Gastroesophageal sphincter (tissue), 4 donors: ENCODE data around the gene MRPL43. TPM values are rescaled to one million over a fixed set of nuclear protein-coding genes. Genes with fewer than 3 reads are reported as not detected.

Source experiments
- ATAC-seq: fragments of 150-250 bp; one replicate; pipeline ENCODE4 v1.9.1; 2016; ENCODE audit warnings: mild to moderate bottlenecking, moderate library complexity
- H3K27ac ChIP-seq, 4 donors: fragments of 200-600 bp; sonication (generic) in 3 of 4; 1 replicate in 3 of 4; 2 replicates in 1 of 4; pipeline ENCODE4 v1.5.1; 2016 to 2019
- H3K27me3 ChIP-seq: fragments of 200-600 bp; sonication (generic); one replicate; pipeline ENCODE4 v1.5.1; 2019
- H3K36me3 ChIP-seq, 2 donors: fragments of 200-600 bp; sonication (generic); one replicate each; pipeline ENCODE4 v1.5.1; 2019; ENCODE audit warnings: control low read depth in 1 of 2
- H3K4me1 ChIP-seq, 3 donors: fragments of 200-600 bp; sonication (generic); 1 replicate in 2 of 3; 2 replicates in 1 of 3; pipeline ENCODE4 v1.5.1; 2016 to 2019; ENCODE audit warnings: control low read depth in 2 of 3
- H3K4me3 ChIP-seq, 2 donors: fragments of 200-600 bp; sonication (generic); one replicate each; pipeline ENCODE4 v1.5.1; 2019; ENCODE audit warnings: mild to moderate bottlenecking in 1 of 2, moderate library complexity in 1 of 2
- H3K9me3 ChIP-seq, 3 donors: fragments of 200-600 bp; sonication (generic); one replicate each; pipeline ENCODE4 v1.5.1; 2017 to 2019; ENCODE audit warnings: control low read depth in 2 of 3
- CTCF ChIP-seq, 4 experiments: fragments of 200-600 bp in 2 of 4; fragments of 450-650 bp in 2 of 4; sonication (generic) in 1 of 4; IDR thresholded peaks; one replicate each; pipeline ENCODE4 v1.5.1; 2017 to 2019; ENCODE audit warnings: antibody characterized with exemption in 4 of 4, mild to moderate bottlenecking in 2 of 4, moderate library complexity in 2 of 4
- EP300 ChIP-seq: sonication (generic); formaldehyde crosslinking; IDR thresholded peaks from one replicate; pipeline ENCODE4 v1.6.1; 2017; ENCODE audit warnings: antibody characterized with exemption, mild to moderate bottlenecking
- POLR2A ChIP-seq, 2 donors: fragments of 450-650 bp; IDR thresholded peaks; one replicate each; pipeline ENCODE4 v1.6.1; 2017; ENCODE audit warnings: antibody characterized with exemption in 2 of 2, mild to moderate bottlenecking in 2 of 2, moderate library complexity in 1 of 2
- POLR2AphosphoS5 ChIP-seq: sonication (generic); formaldehyde crosslinking; IDR thresholded peaks from one replicate; pipeline ENCODE4 v1.6.1; 2017; ENCODE audit warnings: antibody characterized with exemption
- WGBS, 2 donors: methylation state at CpG; one replicate each; pipeline ENCODE4 v1.1.5; 2018; ENCODE audit warnings: low coverage in 1 of 2; 5-methylcytosine and 5-hydroxymethylcytosine counted together
- total RNA-seq, 4 donors: library from RNA; depleted of rRNA; stranded (reverse); fragments of >200 nt; gene quantifications; one replicate each; pipeline ENCODE4 v1.1.0, GENCODE V29; 2016

MRPL43 gene
- total RNA-seq, 4 donors from 2014 or later, result 58.0 to 93.8 (median 80.7) TPM

- Histone ChIP-seq H3K27ac (peak within 1 kb of the TSS; percentile 96 to 99 (median 99)), H3K27me3 (no peaks in the 10 kb centered on the region), H3K9me3 (no peaks in the 10 kb centered on the region), H3K4me3 (peak within 1 kb of the TSS; percentile 72 to 81), H3K36me3 (peaks cover 0 to 25% of the 10 kb centered on the region in 2 donors), H3K4me1 (peaks cover 2 to 75% (median 24%) of the 10 kb centered on the region in 3 donors)
- no peak for ATAC-seq
- no CpG with 5 or more reads among the region's 44 CpGs for WGBS, 2 donors
- TF ChIP-seq CTCF (IDR thresholded peaks at IDR 0.05), result no peak
- TF ChIP-seq POLR2A (IDR thresholded peaks at IDR 0.05), result no peak
- no peak for TF ChIP-seq EP300
- TF ChIP-seq POLR2AphosphoS5, result no peak
Measured at GRCh38 chr10:100999742-101000126, 12.4 kb upstream of the MRPL43 start, which contains the start of gene LZTS2. Gene LZTS2 (plus strand): TSS chr10:100999808. CDS start chr10:101002539, 2,731 bp downstream.

GRCh38 chr10:100998991-100999741 is 11.9 kb upstream of the MRPL43 start:
- 0% methylated on average over 2 to 11 of the region's 83 CpGs for WGBS, 2 donors
- peak overlapping the region; percentile 72 to 81 for H3K4me3 ChIP-seq
- TF ChIP-seq POLR2AphosphoS5, result peak; percentile 82
- TF ChIP-seq POLR2A (IDR thresholded peaks at IDR 0.05), result peak; percentile 91 to 94
- peak in 3 of 4 experiments; percentile 98 to 99 (median 99) for TF ChIP-seq CTCF (IDR thresholded peaks at IDR 0.05)
- no peak for TF ChIP-seq EP300
- H3K4me1 ChIP-seq, result peaks cover 2 to 69% (median 24%) of the 10 kb centered on the region in 3 donors
- peaks cover 0 to 19% of the 10 kb centered on the region in 2 donors for H3K36me3 ChIP-seq
- peak; percentile 72 for ATAC-seq
- peak overlapping the region; percentile 96 to 99 (median 99) for H3K27ac ChIP-seq
- no peaks in the 10 kb centered on the region for H3K27me3 ChIP-seq
- H3K9me3 ChIP-seq, result no peaks in the 10 kb centered on the region

- Histone ChIP-seq H3K27ac (peak overlapping the region; percentile 96 to 99 (median 99)), H3K4me1 (peaks cover 2 to 61% (median 24%) of the 10 kb centered on the region in 3 donors), H3K9me3 (no peaks in the 10 kb centered on the region), H3K27me3 (no peaks in the 10 kb centered on the region), H3K4me3 (peak overlapping the region; percentile 72 to 81), H3K36me3 (peaks cover 0 to 18% of the 10 kb centered on the region in 2 donors)
- WGBS, 2 donors, result 1% methylated on average over 15 to 22 of the region's 25 CpGs
- ATAC-seq, result peak; percentile 39
- TF ChIP-seq POLR2AphosphoS5 (no peak), POLR2A (IDR thresholded peaks at IDR 0.05) (no peak), CTCF (IDR thresholded peaks at IDR 0.05) (no peak), EP300 (no peak)
Measured at GRCh38 chr10:100998183-100998990, 11.1 kb upstream of the MRPL43 start.

GRCh38 chr10:100997360-100998182 is 10.3 kb upstream of the MRPL43 start:
- Histone ChIP-seq H3K27me3 (no peaks in the 10 kb centered on the region), H3K4me1 (peaks cover 2 to 53% (median 23%) of the 10 kb centered on the region in 3 donors), H3K9me3 (no peaks in the 10 kb centered on the region), H3K4me3 (peak overlapping the region; percentile 72 to 81), H3K27ac (peak overlapping the region; percentile 96 to 99 (median 99)), H3K36me3 (peaks cover 0 to 18% of the 10 kb centered on the region in 2 donors)
- WGBS, 2 donors, result 0% methylated on average over 2 of the region's 66 CpGs
- peak; percentile 92 to 95 (median 94) for TF ChIP-seq CTCF (IDR thresholded peaks at IDR 0.05)
- peak; percentile 29 for TF ChIP-seq POLR2AphosphoS5
- peak in 1 of 2 donors; percentile 6 for TF ChIP-seq POLR2A (IDR thresholded peaks at IDR 0.05)
- TF ChIP-seq EP300, result no peak
- ATAC-seq, result peak; percentile 52
